ENCODE results near the gene TGM5. TPM values are rescaled to one million over a fixed set of nuclear protein-coding genes. Genes with fewer than 3 reads are reported as not detected.

The TGM5 gene
- total and polyA plus RNA-seq, 9 donors: 0.05 to 0.13 (median 0.10) TPM; not detected in 2

- Histone ChIP-seq H3K36me3 (ENCODE audit: control insufficient read depth, insufficient read depth, low read length) (peaks cover 12% of the 10 kb centered on the region), H3K4me1 (ENCODE audit: control insufficient read depth, insufficient read depth, low read length) (no peaks in the 10 kb centered on the region), H3K27me3 (ENCODE audit: control insufficient read depth, insufficient read depth, low read length) (no peaks in the 10 kb centered on the region), H3K4me3 (ENCODE audit: low read length) (no peak overlapping the region), H3K9me3 (replicated peaks; ENCODE audit: control insufficient read depth, low read depth, low read length) (no peaks in the 10 kb centered on the region), H3K27ac (ENCODE audit: low read length) (no peak overlapping the region)
- WGBS (ENCODE audit: insufficient coverage): 79% methylated on average over 6 of the region's 10 CpGs
- no peak for DNase-seq
These were observed 69.8 kb downstream of the TGM5 start for GRCh38 chr15:43196760-43197548.

GRCh38 chr15:43194795-43195194, 71.9 kb downstream of the TGM5 start:
- Histone ChIP-seq H3K4me3 (ENCODE audit: low read length) (no peak overlapping the region), H3K9me3 (replicated peaks; ENCODE audit: control insufficient read depth, low read depth, low read length) (no peaks in the 10 kb centered on the region), H3K27me3 (ENCODE audit: control insufficient read depth, insufficient read depth, low read length) (no peaks in the 10 kb centered on the region), H3K27ac (ENCODE audit: low read length) (no peak overlapping the region), H3K4me1 (ENCODE audit: control insufficient read depth, insufficient read depth, low read length) (no peaks in the 10 kb centered on the region), H3K36me3 (ENCODE audit: control insufficient read depth, insufficient read depth, low read length) (peaks cover 25% of the 10 kb centered on the region)
- DNase-seq: no peak
- no CpG with 5 or more reads among the region's 2 CpGs for WGBS (ENCODE audit: insufficient coverage)

GRCh38 chr15:43193710-43194109, 73.0 kb downstream of the TGM5 start:
- Histone ChIP-seq H3K27ac (ENCODE audit: low read length) (no peak overlapping the region), H3K9me3 (replicated peaks; ENCODE audit: control insufficient read depth, low read depth, low read length) (no peaks in the 10 kb centered on the region), H3K27me3 (ENCODE audit: control insufficient read depth, insufficient read depth, low read length) (no peaks in the 10 kb centered on the region), H3K4me1 (ENCODE audit: control insufficient read depth, insufficient read depth, low read length) (no peaks in the 10 kb centered on the region), H3K4me3 (ENCODE audit: low read length) (no peak overlapping the region), H3K36me3 (ENCODE audit: control insufficient read depth, insufficient read depth, low read length) (peaks cover 29% of the 10 kb centered on the region)
- no peak for DNase-seq
- WGBS (ENCODE audit: insufficient coverage): no CpG with 5 or more reads among the region's 2 CpGs

- Histone ChIP-seq H3K36me3 (ENCODE audit: control insufficient read depth, insufficient read depth, low read length) (peaks cover 31% of the 10 kb centered on the region), H3K27ac (ENCODE audit: low read length) (peak overlapping the region; percentile 23)
These were observed 76.5 kb downstream of the TGM5 start for GRCh38 chr15:43190178-43190577.

DNA sequence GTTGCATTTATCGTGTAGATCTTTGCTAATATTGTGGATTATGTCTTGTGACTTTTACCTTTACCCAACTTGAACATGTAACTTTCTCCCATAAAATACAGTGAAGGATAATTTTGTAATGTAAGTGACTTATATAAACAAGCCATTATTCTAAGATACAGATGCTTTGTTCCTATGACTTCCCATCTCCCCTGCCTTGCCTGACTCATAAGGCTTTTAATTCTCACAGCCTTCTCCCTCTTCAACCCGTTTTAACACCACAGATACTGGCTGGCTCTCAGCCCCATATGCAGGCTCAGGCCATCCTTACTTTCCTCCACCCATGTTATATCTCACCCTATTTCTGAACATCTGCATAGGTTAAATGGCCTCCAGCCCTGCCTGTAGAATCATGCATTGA, 77.4 kb downstream of the TGM5 start:
- Histone ChIP-seq H3K4me1 (ENCODE audit: control insufficient read depth, insufficient read depth, low read length) (peaks cover 15% of the 10 kb centered on the region), H3K9me3 (replicated peaks; ENCODE audit: control insufficient read depth, low read depth, low read length) (no peaks in the 10 kb centered on the region), H3K36me3 (ENCODE audit: control insufficient read depth, insufficient read depth, low read length) (peaks cover 28% of the 10 kb centered on the region), H3K4me3 (ENCODE audit: low read length) (no peak overlapping the region), H3K27ac (ENCODE audit: low read length) (no peak overlapping the region), H3K27me3 (ENCODE audit: control insufficient read depth, insufficient read depth, low read length) (no peaks in the 10 kb centered on the region)
- 71% methylated on average over 1 of the region's 2 CpGs for WGBS (ENCODE audit: insufficient coverage)
- no peak for DNase-seq

More at GRCh38 chr15:43190178-43190577, 76.5 kb downstream of the TGM5 start:
- H3K27me3 ChIP-seq (ENCODE audit: control insufficient read depth, insufficient read depth, low read length): no peaks in the 10 kb centered on the region
- H3K4me1 ChIP-seq (ENCODE audit: control insufficient read depth, insufficient read depth, low read length): peaks cover 7% of the 10 kb centered on the region
- H3K4me3 ChIP-seq (ENCODE audit: low read length): no peak overlapping the region
- no CpG with 5 or more reads among the region's 1 CpG for WGBS (ENCODE audit: insufficient coverage)
- no peaks in the 10 kb centered on the region for H3K9me3 ChIP-seq (replicated peaks; ENCODE audit: control insufficient read depth, low read depth, low read length)
- DNase-seq: no peak

- H3K27me3 ChIP-seq (ENCODE audit: control insufficient read depth, insufficient read depth, low read length): no peaks in the 10 kb centered on the region
- peaks cover 15% of the 10 kb centered on the region for H3K4me1 ChIP-seq (ENCODE audit: control insufficient read depth, insufficient read depth, low read length)
- no peak overlapping the region for H3K27ac ChIP-seq (ENCODE audit: low read length)
- no peaks in the 10 kb centered on the region for H3K9me3 ChIP-seq (replicated peaks; ENCODE audit: control insufficient read depth, low read depth, low read length)
- peak; percentile 57 for DNase-seq
- peaks cover 24% of the 10 kb centered on the region for H3K36me3 ChIP-seq (ENCODE audit: control insufficient read depth, insufficient read depth, low read length)
- WGBS (ENCODE audit: insufficient coverage): no CpG with 5 or more reads among the region's 2 CpGs
- no peak overlapping the region for H3K4me3 ChIP-seq (ENCODE audit: low read length)
These were observed 79.1 kb downstream of the TGM5 start for GRCh38 chr15:43187544-43188155.

DNA sequence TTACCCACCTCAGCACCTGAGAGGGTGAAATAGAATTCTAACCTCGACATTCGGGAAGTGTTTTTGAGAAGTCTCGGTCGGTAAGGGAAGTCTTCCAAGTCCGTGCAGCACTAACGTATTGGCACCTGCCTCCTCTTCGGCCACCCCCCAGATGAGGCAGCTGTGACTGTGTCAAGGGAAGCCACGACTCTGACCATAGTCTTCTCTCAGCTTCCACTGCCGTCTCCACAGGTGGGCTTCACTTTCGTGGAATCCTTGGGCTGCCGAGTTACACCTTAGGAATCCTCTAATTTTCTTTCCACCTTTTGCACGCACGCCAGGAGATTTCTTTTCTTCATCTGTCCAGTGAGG, 80.8 kb downstream of the TGM5 start:
- peaks cover 17% of the 10 kb centered on the region for H3K36me3 ChIP-seq (ENCODE audit: control insufficient read depth, insufficient read depth, low read length)
- 6% methylated on average over 7 of the region's 13 CpGs for WGBS (ENCODE audit: insufficient coverage)
- H3K27ac ChIP-seq (ENCODE audit: low read length): peak overlapping the region; percentile 78
- no peaks in the 10 kb centered on the region for H3K27me3 ChIP-seq (ENCODE audit: control insufficient read depth, insufficient read depth, low read length)
- H3K4me3 ChIP-seq (ENCODE audit: low read length): peak overlapping the region; percentile 71
- no peak for DNase-seq
- H3K9me3 ChIP-seq (replicated peaks; ENCODE audit: control insufficient read depth, low read depth, low read length): no peaks in the 10 kb centered on the region
- peaks cover 15% of the 10 kb centered on the region for H3K4me1 ChIP-seq (ENCODE audit: control insufficient read depth, insufficient read depth, low read length)

DNA sequence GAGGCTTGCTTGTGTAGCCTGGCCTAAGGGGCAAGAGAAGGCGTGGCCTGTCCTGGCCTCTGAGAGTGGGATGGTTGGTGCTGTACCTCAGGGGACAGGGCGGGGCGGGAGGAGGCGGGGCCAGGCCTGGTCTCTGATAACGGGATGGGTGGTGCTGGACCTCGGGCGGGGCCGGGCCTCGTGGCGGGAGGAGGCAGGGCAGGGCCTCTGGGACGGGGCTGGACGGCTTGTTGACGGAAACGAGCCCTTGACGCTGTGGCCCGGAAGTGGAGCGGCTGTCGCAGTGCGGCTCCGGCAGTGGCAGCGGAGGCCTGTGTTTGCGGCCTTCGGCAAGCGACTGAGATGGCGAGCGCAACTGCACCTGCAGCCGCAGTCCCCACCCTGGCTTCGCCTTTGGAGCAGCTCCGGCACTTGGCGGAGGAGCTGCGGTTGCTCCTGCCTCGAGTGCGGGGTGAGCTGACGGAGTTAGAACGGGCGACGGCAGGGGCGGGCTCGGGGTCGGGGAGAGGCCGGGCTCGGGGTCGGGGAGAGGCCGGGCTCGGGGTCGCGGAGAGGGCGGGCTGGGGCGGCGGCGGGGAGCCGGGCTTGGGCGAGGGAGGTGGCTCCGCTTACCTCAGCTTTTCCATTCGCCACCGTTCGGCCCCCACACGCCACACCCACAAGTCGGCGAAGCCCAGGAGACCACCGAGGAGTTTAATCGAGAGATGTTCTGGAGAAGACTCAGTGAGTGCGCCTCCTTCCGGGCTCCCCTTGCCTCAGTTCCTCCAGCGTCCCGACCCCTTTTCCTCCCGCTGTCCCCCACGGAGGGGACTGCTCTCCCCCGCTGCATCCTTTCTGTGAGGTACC, 81.3 kb downstream of the TGM5 start, which contains the start of gene CCNDBP1:
Gene CCNDBP1, plus strand, starts transcription at position 247 of the 846 bp plus-strand sequence. Its CDS starts 96 bp downstream, at position 343.
- Histone ChIP-seq H3K27ac (ENCODE audit: low read length) (peak within 1 kb of the TSS; percentile 78), H3K4me3 (ENCODE audit: low read length) (peak within 1 kb of the TSS; percentile 71), H3K9me3 (replicated peaks; ENCODE audit: control insufficient read depth, low read depth, low read length) (no peaks in the 10 kb centered on the region), H3K27me3 (ENCODE audit: control insufficient read depth, insufficient read depth, low read length) (no peaks in the 10 kb centered on the region), H3K36me3 (ENCODE audit: control insufficient read depth, insufficient read depth, low read length) (peaks cover 12% of the 10 kb centered on the region), H3K4me1 (ENCODE audit: control insufficient read depth, insufficient read depth, low read length) (peaks cover 15% of the 10 kb centered on the region)
- DNase-seq: peak; percentile 86
- WGBS (ENCODE audit: insufficient coverage): under 1% methylated on average over 41 of the region's 69 CpGs

DNA sequence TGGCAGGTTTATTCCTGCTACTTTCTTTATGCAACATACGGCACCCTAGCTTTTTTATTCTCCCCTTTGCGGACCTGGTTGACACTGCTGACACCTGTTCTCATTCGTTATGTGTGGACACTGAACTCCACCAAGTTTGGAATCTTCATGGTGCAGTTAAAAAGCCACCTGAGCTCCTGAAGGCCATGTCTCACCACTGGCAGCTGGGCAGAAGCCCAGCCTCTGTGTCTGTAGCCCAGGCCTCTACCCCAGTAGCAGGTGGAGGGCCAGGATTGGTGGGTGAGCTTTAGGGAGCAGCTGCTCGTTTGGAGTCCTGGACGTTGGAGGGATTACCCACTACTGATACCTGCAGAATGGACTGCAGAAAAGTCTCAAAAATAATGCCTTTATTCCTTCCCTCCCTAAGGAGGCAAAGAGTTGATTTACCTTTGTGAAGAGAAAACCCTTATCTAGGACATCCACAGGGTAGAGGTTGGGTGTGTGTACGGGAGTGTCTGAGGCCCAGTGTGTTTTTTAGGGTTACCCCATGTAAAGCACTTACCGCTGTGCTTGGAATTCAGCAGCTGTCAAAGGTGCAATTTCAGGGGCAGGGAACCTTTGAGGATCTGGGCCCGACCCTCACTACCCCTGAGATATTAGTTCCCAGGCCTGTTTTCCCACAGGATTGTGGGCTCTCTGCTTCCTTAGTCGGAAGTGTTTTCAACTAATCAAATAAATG, 82.2 kb downstream of the TGM5 start:
- 72% methylated on average over 3 of the region's 9 CpGs for WGBS (ENCODE audit: insufficient coverage)
- Histone ChIP-seq H3K27me3 (ENCODE audit: control insufficient read depth, insufficient read depth, low read length) (no peaks in the 10 kb centered on the region), H3K4me1 (ENCODE audit: control insufficient read depth, insufficient read depth, low read length) (peaks cover 15% of the 10 kb centered on the region), H3K4me3 (ENCODE audit: low read length) (peak overlapping the region; percentile 71), H3K36me3 (ENCODE audit: control insufficient read depth, insufficient read depth, low read length) (peaks cover 5% of the 10 kb centered on the region), H3K9me3 (replicated peaks; ENCODE audit: control insufficient read depth, low read depth, low read length) (no peaks in the 10 kb centered on the region), H3K27ac (ENCODE audit: low read length) (peak overlapping the region; percentile 78)
- peak; percentile 12 for DNase-seq
